ENCODE data around the gene PRKAR1B. TPM values are rescaled to one million over a fixed set of nuclear protein-coding genes. Genes with fewer than 3 reads are reported as not detected.
A peak's percentile ranks its signal among the peaks of the same experiment; 100 is the strongest.

PRKAR1B gene
- total and polyA plus RNA-seq, 7 donors: 1.4 to 4.6 (median 1.9) TPM

DNA sequence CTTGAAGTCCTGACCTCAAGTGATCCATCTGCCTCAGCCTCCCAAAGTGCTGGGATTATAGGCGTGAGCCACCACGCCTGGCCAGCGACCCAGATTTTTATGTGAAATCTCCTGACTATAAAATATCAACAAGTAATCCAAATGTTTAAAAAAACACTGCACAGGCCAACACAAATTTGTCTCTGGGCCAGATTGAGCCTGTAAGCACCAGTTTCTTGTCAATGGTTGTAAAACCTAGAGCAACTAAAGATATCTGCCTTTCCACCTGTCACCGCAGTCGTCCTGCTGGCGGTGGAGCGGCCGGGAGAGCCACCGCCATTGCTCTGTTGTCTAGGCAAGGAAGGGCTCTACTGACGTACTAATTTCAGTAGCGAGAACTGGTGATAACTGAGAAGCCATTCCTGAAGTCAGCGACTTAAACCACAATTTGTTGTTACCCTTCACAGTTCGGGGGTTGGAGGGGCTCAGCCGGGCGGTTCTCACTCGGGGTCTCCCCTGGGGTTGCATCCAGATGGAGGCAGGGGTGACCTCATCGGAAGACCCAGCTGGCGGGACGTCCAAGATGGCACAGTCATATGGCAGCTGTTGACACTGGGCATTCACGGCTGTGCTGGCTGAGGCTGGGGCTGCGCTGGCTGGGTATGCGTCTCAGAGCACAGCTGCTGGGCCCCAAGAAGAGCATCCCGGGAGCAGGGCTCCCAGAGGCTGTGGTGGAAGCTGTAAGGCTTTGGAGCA, 152.3 kb downstream of the PRKAR1B start:
- TF ChIP-seq, protein P1, sequence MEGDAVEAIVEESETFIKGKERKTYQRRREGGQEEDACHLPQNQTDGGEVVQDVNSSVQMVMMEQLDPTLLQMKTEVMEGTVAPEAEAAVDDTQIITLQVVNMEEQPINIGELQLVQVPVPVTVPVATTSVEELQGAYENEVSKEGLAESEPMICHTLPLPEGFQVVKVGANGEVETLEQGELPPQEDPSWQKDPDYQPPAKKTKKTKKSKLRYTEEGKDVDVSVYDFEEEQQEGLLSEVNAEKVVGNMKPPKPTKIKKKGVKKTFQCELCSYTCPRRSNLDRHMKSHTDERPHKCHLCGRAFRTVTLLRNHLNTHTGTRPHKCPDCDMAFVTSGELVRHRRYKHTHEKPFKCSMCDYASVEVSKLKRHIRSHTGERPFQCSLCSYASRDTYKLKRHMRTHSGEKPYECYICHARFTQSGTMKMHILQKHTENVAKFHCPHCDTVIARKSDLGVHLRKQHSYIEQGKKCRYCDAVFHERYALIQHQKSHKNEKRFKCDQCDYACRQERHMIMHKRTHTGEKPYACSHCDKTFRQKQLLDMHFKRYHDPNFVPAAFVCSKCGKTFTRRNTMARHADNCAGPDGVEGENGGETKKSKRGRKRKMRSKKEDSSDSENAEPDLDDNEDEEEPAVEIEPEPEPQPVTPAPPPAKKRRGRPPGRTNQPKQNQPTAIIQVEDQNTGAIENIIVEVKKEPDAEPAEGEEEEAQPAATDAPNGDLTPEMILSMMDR (IDR thresholded peaks at IDR 0.05): no peak
- Histone ChIP-seq H3K4me3 (no peak overlapping the region), H3K27me3 (ENCODE audit: insufficient read depth in 3 of 3, low read length in 2 of 3) (peaks cover 0 to 71% (median 16%) of the 10 kb centered on the region in 3 donors), H3K36me3 (ENCODE audit: insufficient read depth in 1 of 2, low read depth in 1 of 2) (no peaks in the 10 kb centered on the region), H3K9me3 (no peaks in the 10 kb centered on the region), H3K4me1 (peaks cover 3% of the 10 kb centered on the region), H3K27ac (no peak overlapping the region)
- DNase-seq (no peak), ATAC-seq (peak in 3 of 4 donors; percentile 15 to 36 (median 36))
- WGBS, 3 donors: 35 to 52% (median 39%) methylated on average over 23 of the region's 23 CpGs
- intact Hi-C loops (cut with DNase I): no loop called here

DNA sequence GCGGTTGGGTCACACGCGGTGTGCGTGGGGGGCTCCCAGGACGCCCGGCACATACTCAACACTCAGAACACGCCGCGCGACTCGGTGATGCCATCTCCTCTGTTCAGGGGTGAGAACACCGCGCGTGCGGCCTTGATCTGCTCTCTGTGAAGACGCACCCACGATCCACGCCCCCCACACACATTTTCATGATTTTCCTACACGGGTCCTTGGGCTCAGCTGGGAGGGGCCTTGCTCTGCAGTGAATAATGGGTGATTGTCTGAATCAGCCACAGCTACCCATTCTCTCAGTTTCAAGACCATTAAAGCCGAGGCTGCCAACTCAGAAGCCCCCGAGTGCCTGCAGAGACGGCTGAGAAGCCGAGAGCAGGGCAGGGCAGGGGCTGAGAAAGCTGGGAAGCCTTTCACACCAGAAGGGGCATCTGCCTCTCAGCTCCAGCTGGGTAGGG, 153.1 kb downstream of the PRKAR1B start:
- no peak overlapping the region for H3K27ac ChIP-seq

DNA sequence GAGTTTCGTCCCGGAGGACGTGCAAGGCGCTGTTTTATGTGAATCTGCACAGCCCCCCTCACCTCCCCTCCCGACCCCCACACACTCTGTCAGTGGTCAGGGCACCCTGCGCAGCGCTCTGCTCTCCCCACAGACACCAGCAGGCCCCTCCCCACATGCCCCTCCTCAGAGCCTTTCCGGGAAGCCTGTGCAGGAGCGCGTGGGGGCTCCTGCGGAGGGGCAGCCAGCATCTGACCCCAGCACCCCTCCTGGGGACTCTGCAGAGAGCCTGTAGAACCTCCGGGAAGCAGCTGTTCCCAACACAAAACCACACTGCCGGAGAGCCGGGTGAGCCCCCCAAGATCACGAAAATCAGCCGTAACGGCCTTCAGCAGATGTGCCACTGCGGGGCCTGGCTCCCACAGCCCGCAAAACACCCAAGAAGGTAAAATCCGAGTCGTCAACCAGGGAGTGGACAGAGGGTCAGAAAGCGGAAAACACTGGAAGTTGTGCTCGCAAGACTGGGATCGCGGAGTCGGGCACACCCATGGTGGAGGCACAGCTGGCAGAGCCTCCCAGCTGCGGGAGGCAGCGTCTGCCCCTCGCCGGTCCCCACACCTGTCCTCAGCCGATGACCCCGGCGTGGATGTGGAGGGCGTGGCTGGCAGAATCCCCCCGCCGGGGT, 153.7 kb downstream of the PRKAR1B start:
- H3K9me3 ChIP-seq: no peaks in the 10 kb centered on the region
- H3K27me3 ChIP-seq (ENCODE audit: insufficient read depth in 3 of 3, low read length in 2 of 3): peaks cover 0 to 85% (median 16%) of the 10 kb centered on the region in 3 donors
- H3K27ac ChIP-seq: no peak overlapping the region
- no peaks in the 10 kb centered on the region for H3K36me3 ChIP-seq (ENCODE audit: insufficient read depth in 1 of 2, low read depth in 1 of 2)
- 37 to 62% (median 45%) methylated on average over 36 of the region's 36 CpGs for WGBS, 3 donors
- peaks cover 7% of the 10 kb centered on the region for H3K4me1 ChIP-seq
- no peak for DNase-seq
- H3K4me3 ChIP-seq: no peak overlapping the region
- ATAC-seq: no peak
- intact Hi-C loops (cut with DNase I): no loop called here
- TF ChIP-seq, protein P1 (IDR thresholded peaks at IDR 0.05): no peak

More for the DNA sequence above, 153.1 kb downstream of the PRKAR1B start:
- DNase-seq: no peak
- intact Hi-C loops (cut with DNase I): no loop called here
- 40 to 64% (median 42%) methylated on average over 23 of the region's 23 CpGs for WGBS, 3 donors
- Histone ChIP-seq H3K4me3 (no peak overlapping the region), H3K27me3 (ENCODE audit: insufficient read depth in 3 of 3, low read length in 2 of 3) (peaks cover 0 to 80% (median 16%) of the 10 kb centered on the region in 3 donors), H3K9me3 (no peaks in the 10 kb centered on the region), H3K4me1 (peaks cover 3% of the 10 kb centered on the region), H3K36me3 (ENCODE audit: insufficient read depth in 1 of 2, low read depth in 1 of 2) (no peaks in the 10 kb centered on the region)
- no peak for ATAC-seq
- TF ChIP-seq, protein P1 (IDR thresholded peaks at IDR 0.05): no peak

GRCh38 chr7:572416-573268, 154.4 kb downstream of the PRKAR1B start:
- Histone ChIP-seq H3K27ac (no peak overlapping the region), H3K36me3 (ENCODE audit: insufficient read depth in 1 of 2, low read depth in 1 of 2) (no peaks in the 10 kb centered on the region), H3K9me3 (no peaks in the 10 kb centered on the region), H3K4me1 (peaks cover 7% of the 10 kb centered on the region), H3K27me3 (ENCODE audit: insufficient read depth in 3 of 3, low read length in 2 of 3) (peaks cover 0 to 84% (median 16%) of the 10 kb centered on the region in 3 donors), H3K4me3 (no peak overlapping the region)
- intact Hi-C loops (cut with DNase I): no loop called here
- 32 to 58% (median 35%) methylated on average over 43 to 45 of the region's 45 CpGs for WGBS, 3 donors
- DNase-seq: no peak
- ATAC-seq: no peak
- TF ChIP-seq, protein P1 (IDR thresholded peaks at IDR 0.05): no peak

All from psoas muscle (tissue), 8 donors.